Kidney (tissue), 14 donors: ENCODE measurements around the gene ARHGAP26. TPM values are rescaled to one million over a fixed set of nuclear protein-coding genes. Genes with fewer than 3 reads are reported as not detected.

Experiments used
- DNase-seq, 5 donors: peaks; one replicate each; pipeline ENCODE4 v3.0.0-alpha.2; 2013 to 2020
- FAIRE-seq: peaks from 2 replicates; lab custom pipeline; 2012; peaks lifted over from hg19 to GRCh38; lab: Jason Lieb, UNC
- H3K27ac ChIP-seq, 2 donors: one replicate each; pipeline ENCODE4 v1.7.0; 2013; ENCODE audit warnings: low read depth in 2 of 2, low read length in 2 of 2, inconsistent platforms in 1 of 2
- H3K27me3 ChIP-seq: one replicate; pipeline ENCODE4 v1.7.1; 2013; ENCODE audit warnings: low read length, inconsistent platforms; ENCODE audit not compliant: control insufficient read depth, insufficient read depth
- H3K36me3 ChIP-seq, 3 donors: one replicate each; pipeline versions ENCODE4 v1.7.0 to v1.7.1; 2013; ENCODE audit warnings: low read length in 3 of 3, control low read depth in 1 of 3, inconsistent platforms in 1 of 3; ENCODE audit not compliant: insufficient read depth in 3 of 3, control insufficient read depth in 2 of 3
- H3K4me1 ChIP-seq, 3 donors: one replicate each; pipeline versions ENCODE4 v1.7.0 to v1.7.1; 2013; ENCODE audit warnings: low read length in 3 of 3, inconsistent platforms in 1 of 3, low read depth in 1 of 3; ENCODE audit not compliant: control insufficient read depth in 2 of 3, insufficient read depth in 2 of 3
- H3K4me3 ChIP-seq, 3 donors: one replicate each; pipeline versions ENCODE4 v1.7.0 to v1.8.1; 2013; ENCODE audit warnings: low read length in 3 of 3, control low read depth in 1 of 3, inconsistent platforms in 1 of 3
- H3K9ac ChIP-seq, 3 donors: one replicate each; pipeline versions ENCODE4 v1.7.0 to v1.7.1; 2013; ENCODE audit warnings: low read length in 3 of 3, control low read depth in 1 of 3, inconsistent platforms in 1 of 3
- H3K9me3 ChIP-seq, 3 donors: one replicate each; pipeline versions ENCODE4 v1.7.0 to v1.7.1; 2013; ENCODE audit warnings: low read length in 3 of 3, control low read depth in 1 of 3, inconsistent platforms in 1 of 3; ENCODE audit not compliant: control insufficient read depth in 2 of 3, insufficient read depth in 1 of 3
- CTCF ChIP-seq: IDR thresholded peaks from 3 replicates; pipeline ENCODE4 v1.5.1; 2012; ENCODE audit warnings: mild to moderate bottlenecking, moderate library complexity, borderline replicate concordance; ENCODE audit not compliant: insufficient read depth; ENCODE audit errors: extremely low read depth
- intact Hi-C: fragments of 100-400 bp; cut with DNase I; formaldehyde crosslinking; loops from one replicate; pipeline ENCODE4 v1.11.1; 2022
- polyA plus RNA-seq: library from polyadenylated mRNA; stranded (reverse); fragments of 350-450 nt; fragmentation: Illumina TruSeq; extraction: RNeasy Lipid Tissue Mini Kit (QIAGEN cat#74804); gene quantifications from one replicate; pipeline ENCODE4 v1.2.3, GENCODE V29; 2014; ENCODE audit warnings: low read depth, low replicate concordance; ENCODE audit not compliant: insufficient read depth
- total RNA-seq: library from RNA; stranded (reverse); fragmentation: NEBNext Ultra II Directional; extraction: Animal tissue kit (Norgen Biotek cat#: 25700); gene quantifications from one replicate; pipeline ENCODE4 v1.2.1, GENCODE V29; 2021
- donor health status: control.
- donor health status: control.
- donor health status: control.
- donor health status: control.
- donor health status: control.
- donor health status: DM: yes; HTN: yes; CAD: no.
- donor health status: Normal renal cell carcinoma (clear cell type).

ARHGAP26 gene
- total and polyA plus RNA-seq, 2 donors from 2014 or later = 2.5 to 85.7 TPM

GRCh38 chr5:143244000-143244736, 474.0 kb downstream of the ARHGAP26 start:
- intact Hi-C loops = no loop called here
- peak overlapping the region in 1 of 3 donors; percentile 32 for H3K4me3 ChIP-seq
- H3K36me3 ChIP-seq = no peaks in the 10 kb centered on the region
- FAIRE-seq (no peak), DNase-seq (peak in 2 of 5 donors; percentile 38 to 84)
- no peak overlapping the region for H3K9ac ChIP-seq
- no peaks in the 10 kb centered on the region for H3K9me3 ChIP-seq
- H3K4me1 ChIP-seq = peaks cover 0 to 1% (median 0%) of the 10 kb centered on the region in 3 donors
- H3K27ac ChIP-seq = peak overlapping the region; percentile 26 to 36
- no peak for TF ChIP-seq CTCF
- H3K27me3 ChIP-seq = no peaks in the 10 kb centered on the region

GRCh38 chr5:143244990-143245389, 474.8 kb downstream of the ARHGAP26 start:
- intact Hi-C loops = no loop called here
- Histone ChIP-seq H3K4me1 (peaks cover 0 to 4% (median 0%) of the 10 kb centered on the region in 3 donors), H3K36me3 (no peaks in the 10 kb centered on the region), H3K4me3 (no peak overlapping the region), H3K27me3 (no peaks in the 10 kb centered on the region), H3K9me3 (no peaks in the 10 kb centered on the region), H3K27ac (no peak overlapping the region), H3K9ac (no peak overlapping the region)
- FAIRE-seq = no peak
- TF ChIP-seq CTCF = no peak
- DNase-seq = no peak

- no peak overlapping the region for H3K9ac ChIP-seq
- no peak for FAIRE-seq
Measured at GRCh38 chr5:143245929-143246561, 475.9 kb downstream of the ARHGAP26 start.

More at GRCh38 chr5:143245929-143246561, 475.9 kb downstream of the ARHGAP26 start:
- Histone ChIP-seq H3K36me3 (no peaks in the 10 kb centered on the region), H3K27ac (no peak overlapping the region), H3K4me3 (no peak overlapping the region), H3K27me3 (no peaks in the 10 kb centered on the region), H3K4me1 (peaks cover 0 to 4% (median 0%) of the 10 kb centered on the region in 3 donors), H3K9me3 (no peaks in the 10 kb centered on the region)
- intact Hi-C loops = no loop called here
- no peak for DNase-seq
- no peak for TF ChIP-seq CTCF
